HepG2 (cell line): ENCODE data around the gene CD300H. TPM values are rescaled to one million over a fixed set of nuclear protein-coding genes. Genes with fewer than 3 reads are reported as not detected.

Experiments used
- ATAC-seq: fragments of 200-7000 bp; cut with Tn5 transposase; 3 replicates; pipeline ENCODE4 v1.9.1; 2020; ENCODE audit warnings: mild to moderate bottlenecking, moderate library complexity
- Bru-seq: library from RNA; stranded (reverse); fragments of 400-500 nt; gene quantifications from one replicate; lab custom pipeline; 2021; lab: Mats Ljungman, UMichigan
- BruChase-seq, 2 experiments: library from RNA; stranded (reverse); fragments of 400-500 nt; gene quantifications; one replicate each; lab custom pipeline; 2021; lab: Mats Ljungman, UMichigan
- BruUV-seq: library from RNA; stranded (reverse); fragments of 400-500 nt; replicated peaks from 2 replicates; lab custom pipeline; 2021; lab: Mats Ljungman, UMichigan
- CTCF ChIA-PET: fragments of 300-600 bp; formaldehyde crosslinking; extraction: SDS; loops from one replicate; lab custom pipeline; 2021; ENCODE audit warnings: low total read pairs, inconsistent platforms, low intra/inter-chr PET ratio; lab: Yijun Ruan, JAX
- POLR2A ChIA-PET: fragments of 350-600 bp; sonication (Branson Sonifier 250); formaldehyde crosslinking; loops from one replicate; lab custom pipeline; 2020; ENCODE audit warnings: antibody characterized with exemption, inconsistent platforms; lab: Yijun Ruan, JAX
- DNase-seq: peaks from one replicate; pipeline ENCODE4 v3.0.0-alpha.2; 2015; ENCODE audit warnings: low spot score
- FAIRE-seq: peaks from 3 replicates; lab custom pipeline; 2011; peaks lifted over from hg19 to GRCh38; lab: Jason Lieb, UNC
- H2AFZ ChIP-seq: one replicate; pipeline ENCODE4 v1.6.1; 2011; ENCODE audit warnings: low read length, inconsistent platforms
- H3K27ac ChIP-seq: fragments of 300-600 bp; 3 replicates; pipeline ENCODE4 v1.8.0; 2011; ENCODE audit warnings: mixed run types, mild to moderate bottlenecking, mixed read lengths, low read length, inconsistent platforms; ENCODE audit not compliant: insufficient read depth; ENCODE audit errors: extremely low read length
- H3K27me3 ChIP-seq, 2 experiments: fragments of 200-600 bp in 1 of 2; 2 replicates in 1 of 2; 3 replicates in 1 of 2; pipeline versions ENCODE4 v1.6.0 to v1.8.0; 2011; ENCODE audit warnings: low read length in 2 of 2, mild to moderate bottlenecking in 2 of 2, moderate library complexity in 2 of 2, inconsistent platforms in 1 of 2; ENCODE audit not compliant: insufficient read depth in 2 of 2, control insufficient read depth in 1 of 2
- H3K36me3 ChIP-seq, 2 experiments: fragments of 200-600 bp in 1 of 2; replicated peaks in 1 of 2; 2 replicates in 1 of 2; 3 replicates in 1 of 2; pipeline versions ENCODE4 v1.5.1 to v1.8.0; 2011; ENCODE audit warnings: low read length in 2 of 2, inconsistent platforms in 1 of 2; ENCODE audit not compliant: insufficient read depth in 2 of 2, control insufficient read depth in 1 of 2
- H3K4me1 ChIP-seq: 2 replicates; pipeline ENCODE4 v1.5.1; 2012; ENCODE audit warnings: low read length, inconsistent platforms; ENCODE audit not compliant: insufficient read depth
- H3K4me2 ChIP-seq: 2 replicates; pipeline ENCODE4 v1.6.0; 2011; ENCODE audit warnings: low read depth, low read length, inconsistent platforms
- H3K4me3 ChIP-seq, 3 experiments: fragments of 200-600 bp in 1 of 3; sonication (generic), shearing (Covaris generic) in 1 of 3; replicated peaks in 1 of 3; 2 replicates each; pipeline ENCODE4 v1.5.1; 2011 to 2016; ENCODE audit warnings: low read length in 3 of 3, inconsistent platforms in 2 of 3, low read depth in 2 of 3, mild to moderate bottlenecking in 2 of 3, control low read depth in 1 of 3, mixed read lengths in 1 of 3; ENCODE audit not compliant: insufficient read depth in 1 of 3
- H3K79me2 ChIP-seq: one replicate; pipeline ENCODE4 v1.6.1; 2011; ENCODE audit warnings: low read length, inconsistent platforms; ENCODE audit not compliant: insufficient read depth
- H3K9ac ChIP-seq: 2 replicates; pipeline ENCODE4 v1.6.0; 2011; ENCODE audit warnings: mild to moderate bottlenecking, low read depth, low read length, inconsistent platforms; ENCODE audit not compliant: insufficient read depth
- H3K9me3 ChIP-seq: 2 replicates; pipeline ENCODE4 v1.5.1; 2012; ENCODE audit warnings: mild to moderate bottlenecking, low read length
- H4K20me1 ChIP-seq: 2 replicates; pipeline ENCODE4 v1.6.0; 2011; ENCODE audit warnings: inconsistent platforms, mild to moderate bottlenecking, low read length, moderate library complexity; ENCODE audit not compliant: insufficient read depth
- FOSL2 ChIP-seq: sonication (generic); formaldehyde crosslinking; IDR thresholded peaks from 2 replicates; pipeline ENCODE4 v1.4.0; 2020; ENCODE audit warnings: missing genetic modification reagents
- HHEX ChIP-seq: IDR thresholded peaks from 2 replicates; pipeline ENCODE4 v1.6.1; 2016; ENCODE audit warnings: control low read depth
- KDM3A ChIP-seq: IDR thresholded peaks from 2 replicates; pipeline ENCODE4 v1.6.1; 2018; ENCODE audit warnings: low read depth, missing compliant biosample characterization
- MYC ChIP-seq: sonication (generic); formaldehyde crosslinking; IDR thresholded peaks from 2 replicates; pipeline ENCODE4 v1.9.0; 2021; ENCODE audit warnings: missing genetic modification reagents, borderline replicate concordance
- NFKBIZ ChIP-seq: IDR thresholded peaks from 2 replicates; pipeline ENCODE4 v1.6.1; 2018; ENCODE audit warnings: missing genetic modification reagents, missing compliant biosample characterization
- NFRKB ChIP-seq: fragments of 450-650 bp; IDR thresholded peaks from 2 replicates; pipeline ENCODE4 v1.6.1; 2017
- SALL2 ChIP-seq: sonication (generic); formaldehyde crosslinking; IDR thresholded peaks from 2 replicates; pipeline ENCODE4 v1.8.1; 2023; ENCODE audit warnings: mild to moderate bottlenecking, missing genetic modification reagents, inconsistent platforms
- SMC3 ChIP-seq: IDR thresholded peaks from 2 replicates; pipeline ENCODE4 v1.6.1; 2011; ENCODE audit warnings: low read length, improper control_type of control experiment
- TEAD2 ChIP-seq: sonication (generic); formaldehyde crosslinking; IDR thresholded peaks from 2 replicates; pipeline ENCODE4 v1.9.0; 2021; ENCODE audit warnings: missing genetic modification reagents
- ZBTB42 ChIP-seq: sonication (generic); formaldehyde crosslinking; IDR thresholded peaks from 2 replicates; pipeline ENCODE4 v1.5.0; 2020; ENCODE audit warnings: mild to moderate bottlenecking, missing genetic modification reagents
- ZNF138 ChIP-seq: sonication (generic); formaldehyde crosslinking; IDR thresholded peaks from 2 replicates; pipeline ENCODE4 v1.5.0; 2020; ENCODE audit warnings: mild to moderate bottlenecking, low read depth, missing genetic modification reagents
- ZNF251 ChIP-seq: sonication (generic); formaldehyde crosslinking; IDR thresholded peaks from 2 replicates; pipeline ENCODE4 v1.9.0; 2021; ENCODE audit warnings: mild to moderate bottlenecking, missing genetic modification reagents
- ZNF263 ChIP-seq: sonication (generic); formaldehyde crosslinking; IDR thresholded peaks from 2 replicates; pipeline ENCODE4 v1.4.0; 2020; ENCODE audit warnings: missing genetic modification reagents
- WGBS: methylation state at CpG from one replicate; pipeline ENCODE4 v1.1.6; 2017; ENCODE audit warnings: low lambda C conversion rate; 5-methylcytosine and 5-hydroxymethylcytosine counted together
- in situ Hi-C: cut with HindIII; loops from 2 replicates; pipeline ENCODE4 v1.10.0; 2017; ENCODE audit warnings: low pct_unique_long_range_greater_than_20kb; ENCODE audit not compliant: extremely low pct_ligation_motif_present
- intact Hi-C: fragments of 100-400 bp; cut with micrococcal nuclease; formaldehyde crosslinking; loops from one replicate; pipeline ENCODE4 v1.10.0; 2022; ENCODE audit not compliant: unreplicated experiment
- long read RNA-seq, 2 experiments: library from RNA in 1 of 2; library from polyadenylated mRNA in 1 of 2; stranded (forward) in 1 of 2; unstranded in 1 of 2; transcript quantifications; one replicate each; pipeline ENCODE4 v2.0.0, GENCODE V29; 2019 to 2022
- polyA minus RNA-seq, 3 experiments: library from RNA; depleted of rRNA, polyadenylated mRNA; stranded (reverse); fragments of >200 nt; gene quantifications; 2 replicates each; pipeline ENCODE4 v1.2.3, GENCODE V29; 2011; ENCODE audit warnings: low replicate concordance in 1 of 3
- polyA plus RNA-seq, 8 experiments: library from polyadenylated mRNA; depleted of rRNA in 3 of 8; stranded (reverse) in 7 of 8; unstranded in 1 of 8; fragments of >200 nt; fragmentation: Illumina TruSeq in 4 of 8; extraction: Trizol in 4 of 8; gene quantifications; 2 replicates each; pipeline versions ENCODE4 v1.2.1 to v1.2.3, GENCODE V29; 2011 to 2016; ENCODE audit warnings: low read depth in 4 of 8, missing spikeins in 1 of 8, mixed read lengths in 1 of 8; ENCODE audit not compliant: insufficient read depth in 1 of 8
- total RNA-seq, 5 experiments: library from RNA; depleted of rRNA; stranded (reverse); fragments of >200 nt; fragmentation: Illumina TruSeq; extraction: Trizol; gene quantifications; 2 replicates each; pipeline ENCODE4 v1.2.3, GENCODE V29; 2016; ENCODE audit warnings: low read depth in 1 of 5
- TF ChIP-seq, protein P1 (sequence below), 2 experiments: fragments of 450-650 bp in 1 of 2; sonication (generic) in 1 of 2; formaldehyde crosslinking; IDR thresholded peaks; 2 replicates each; pipeline versions ENCODE4 v1.5.0 to v1.8.0; 2020 to 2022; ENCODE audit warnings: mild to moderate bottlenecking in 1 of 2, missing genetic modification reagents in 1 of 2
- TF ChIP-seq, protein P2 (sequence below): sonication (generic); IDR thresholded peaks from 2 replicates; pipeline ENCODE4 v1.6.1; 2016; ENCODE audit warnings: low read depth, borderline replicate concordance
- TF ChIP-seq, protein P3 (sequence below): sonication (generic); formaldehyde crosslinking; IDR thresholded peaks from 2 replicates; pipeline ENCODE4 v1.4.0; 2020; ENCODE audit warnings: missing genetic modification reagents
- TF ChIP-seq, protein P4 (sequence below): sonication (generic); formaldehyde crosslinking; IDR thresholded peaks from 2 replicates; pipeline ENCODE4 v1.9.0; 2022; ENCODE audit warnings: low read depth, missing genetic modification reagents

CD300H gene
- total RNA-seq (2016; rRNA removed; fragmentation: Illumina TruSeq; extraction: Trizol) = not detected in 2 replicates
- not detected in 2 replicates for total RNA-seq (2016; cell fraction: cytosol; rRNA removed; fragmentation: Illumina TruSeq; extraction: Trizol; ENCODE audit: low read depth)
- total RNA-seq (2016; cell fraction: insoluble cytoplasmic fraction; rRNA removed; fragmentation: Illumina TruSeq; extraction: Trizol) = not detected in 2 replicates
- total RNA-seq (2016; cell fraction: membrane; rRNA removed; fragmentation: Illumina TruSeq; extraction: Trizol) = not detected in 2 replicates
- total RNA-seq (2016; cell fraction: nucleus; rRNA removed; fragmentation: Illumina TruSeq; extraction: Trizol) = not detected in 2 replicates
- polyA plus RNA-seq (2011; rRNA removed) = not detected in 2 replicates
- polyA plus RNA-seq (2011; cell fraction: cytosol; rRNA removed) = not detected in 2 replicates
- polyA plus RNA-seq (2011; cell fraction: nucleus; rRNA removed) = not detected in 2 replicates
- polyA plus RNA-seq (2012) = not detected in 2 replicates
- polyA plus RNA-seq (2016; cell fraction: cytosol; fragmentation: Illumina TruSeq; extraction: Trizol; ENCODE audit: low read depth) = not detected in 2 replicates
- polyA plus RNA-seq (2016; cell fraction: insoluble cytoplasmic fraction; fragmentation: Illumina TruSeq; extraction: Trizol; ENCODE audit: low read depth) = not detected in 2 replicates
- not detected in 2 replicates for polyA plus RNA-seq (2016; cell fraction: membrane; fragmentation: Illumina TruSeq; extraction: Trizol; ENCODE audit: low read depth)
- polyA plus RNA-seq (2016; cell fraction: nucleus; fragmentation: Illumina TruSeq; extraction: Trizol; ENCODE audit: insufficient read depth, low read depth) = not detected in 2 replicates
- polyA minus RNA-seq (2011; rRNA and poly(A)+ RNA removed; ENCODE audit: low replicate concordance) = not detected in 2 replicates
- polyA minus RNA-seq (2011; cell fraction: cytosol; rRNA and poly(A)+ RNA removed) = not detected in 2 replicates
- polyA minus RNA-seq (2011; cell fraction: nucleus; rRNA and poly(A)+ RNA removed) = not detected in 2 replicates
- Bru-seq, nascent RNA = not detected
- BruChase-seq, experiment 1, labeled RNA remaining after a 6-hour chase = not detected
- BruChase-seq, experiment 2, labeled RNA remaining after a 2-hour chase = not detected
- long read RNA-seq, experiment 1 = 0 reads
- long read RNA-seq, experiment 2 = 0 reads

DNA sequence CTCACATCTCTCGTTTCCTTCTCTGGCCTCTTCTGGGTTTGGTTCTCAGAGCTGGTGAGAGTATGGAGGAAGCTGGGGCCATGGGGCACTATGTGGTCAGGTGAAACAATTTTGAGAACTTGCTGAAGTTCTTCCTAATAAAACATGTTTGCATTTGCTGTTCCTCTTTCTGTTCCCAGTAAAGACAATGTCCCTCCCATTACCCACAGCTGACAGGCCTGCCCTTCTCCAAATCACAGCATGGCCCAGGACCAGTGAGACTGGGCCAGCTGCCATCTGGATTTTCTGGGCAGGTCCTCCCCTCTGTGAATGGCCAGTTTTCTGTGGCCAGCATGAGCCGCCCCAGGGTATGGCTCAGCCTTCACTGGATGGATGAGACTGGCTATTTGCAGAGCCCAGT lies at the start of gene CD300H:
Gene CD300H, minus strand, starts transcription at position 113 of the 400 bp plus-strand sequence.
- H4K20me1 ChIP-seq = no peaks in the 10 kb centered on the region
- no peak for DNase-seq
- no peaks in the 10 kb centered on the region for H3K36me3 ChIP-seq
- intact Hi-C loops = no loop called here
- no peak within 1 kb of the TSS for H3K4me3 ChIP-seq
- POLR2A ChIA-PET = no interaction called here
- no peak within 1 kb of the TSS for H3K27ac ChIP-seq
- FAIRE-seq = no peak
- no peaks in the 10 kb centered on the region for H3K9me3 ChIP-seq
- CTCF ChIA-PET = no interaction called here
- in situ Hi-C loops = no loop called here
- no TSS peak for BruUV-seq
- no peaks in the 10 kb centered on the region for H3K79me2 ChIP-seq
- peaks cover 6 to 42% of the 10 kb centered on the region in 2 experiments for H3K27me3 ChIP-seq
- WGBS = 25% methylated on average over 2 of the region's 2 CpGs
- H3K4me1 ChIP-seq = no peaks in the 10 kb centered on the region
- no peak within 1 kb of the TSS for H3K4me2 ChIP-seq
- H3K9ac ChIP-seq = no peak within 1 kb of the TSS
- no peak within 1 kb of the TSS for H2AFZ ChIP-seq
- no peak for ATAC-seq
- TF ChIP-seq NFKBIZ (no peak), ZNF263 (CRISPR knock-in tag) (no peak), ZNF138 (no peak), HHEX (CRISPR knock-in tag) (no peak), SMC3 (no peak), FOSL2 (CRISPR knock-in tag) (no peak), SALL2 (CRISPR knock-in tag) (no peak), ZNF251 (CRISPR knock-in tag) (no peak), NFRKB (no peak), KDM3A (no peak), MYC (CRISPR knock-in tag) (no peak), ZBTB42 (CRISPR knock-in tag) (no peak), TEAD2 (CRISPR knock-in tag) (no peak)
- TF ChIP-seq, protein P1, sequence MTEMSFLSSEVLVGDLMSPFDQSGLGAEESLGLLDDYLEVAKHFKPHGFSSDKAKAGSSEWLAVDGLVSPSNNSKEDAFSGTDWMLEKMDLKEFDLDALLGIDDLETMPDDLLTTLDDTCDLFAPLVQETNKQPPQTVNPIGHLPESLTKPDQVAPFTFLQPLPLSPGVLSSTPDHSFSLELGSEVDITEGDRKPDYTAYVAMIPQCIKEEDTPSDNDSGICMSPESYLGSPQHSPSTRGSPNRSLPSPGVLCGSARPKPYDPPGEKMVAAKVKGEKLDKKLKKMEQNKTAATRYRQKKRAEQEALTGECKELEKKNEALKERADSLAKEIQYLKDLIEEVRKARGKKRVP (CRISPR knock-in tag; IDR thresholded peaks at IDR 0.05) = no peak
- TF ChIP-seq, protein P2, sequence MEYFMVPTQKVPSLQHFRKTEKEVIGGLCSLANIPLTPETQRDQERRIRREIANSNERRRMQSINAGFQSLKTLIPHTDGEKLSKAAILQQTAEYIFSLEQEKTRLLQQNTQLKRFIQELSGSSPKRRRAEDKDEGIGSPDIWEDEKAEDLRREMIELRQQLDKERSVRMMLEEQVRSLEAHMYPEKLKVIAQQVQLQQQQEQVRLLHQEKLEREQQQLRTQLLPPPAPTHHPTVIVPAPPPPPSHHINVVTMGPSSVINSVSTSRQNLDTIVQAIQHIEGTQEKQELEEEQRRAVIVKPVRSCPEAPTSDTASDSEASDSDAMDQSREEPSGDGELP = no peak
- TF ChIP-seq, protein P3, sequence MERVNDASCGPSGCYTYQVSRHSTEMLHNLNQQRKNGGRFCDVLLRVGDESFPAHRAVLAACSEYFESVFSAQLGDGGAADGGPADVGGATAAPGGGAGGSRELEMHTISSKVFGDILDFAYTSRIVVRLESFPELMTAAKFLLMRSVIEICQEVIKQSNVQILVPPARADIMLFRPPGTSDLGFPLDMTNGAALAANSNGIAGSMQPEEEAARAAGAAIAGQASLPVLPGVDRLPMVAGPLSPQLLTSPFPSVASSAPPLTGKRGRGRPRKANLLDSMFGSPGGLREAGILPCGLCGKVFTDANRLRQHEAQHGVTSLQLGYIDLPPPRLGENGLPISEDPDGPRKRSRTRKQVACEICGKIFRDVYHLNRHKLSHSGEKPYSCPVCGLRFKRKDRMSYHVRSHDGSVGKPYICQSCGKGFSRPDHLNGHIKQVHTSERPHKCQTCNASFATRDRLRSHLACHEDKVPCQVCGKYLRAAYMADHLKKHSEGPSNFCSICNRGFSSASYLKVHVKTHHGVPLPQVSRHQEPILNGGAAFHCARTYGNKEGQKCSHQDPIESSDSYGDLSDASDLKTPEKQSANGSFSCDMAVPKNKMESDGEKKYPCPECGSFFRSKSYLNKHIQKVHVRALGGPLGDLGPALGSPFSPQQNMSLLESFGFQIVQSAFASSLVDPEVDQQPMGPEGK (CRISPR knock-in tag) = no peak
- TF ChIP-seq, protein P4, sequence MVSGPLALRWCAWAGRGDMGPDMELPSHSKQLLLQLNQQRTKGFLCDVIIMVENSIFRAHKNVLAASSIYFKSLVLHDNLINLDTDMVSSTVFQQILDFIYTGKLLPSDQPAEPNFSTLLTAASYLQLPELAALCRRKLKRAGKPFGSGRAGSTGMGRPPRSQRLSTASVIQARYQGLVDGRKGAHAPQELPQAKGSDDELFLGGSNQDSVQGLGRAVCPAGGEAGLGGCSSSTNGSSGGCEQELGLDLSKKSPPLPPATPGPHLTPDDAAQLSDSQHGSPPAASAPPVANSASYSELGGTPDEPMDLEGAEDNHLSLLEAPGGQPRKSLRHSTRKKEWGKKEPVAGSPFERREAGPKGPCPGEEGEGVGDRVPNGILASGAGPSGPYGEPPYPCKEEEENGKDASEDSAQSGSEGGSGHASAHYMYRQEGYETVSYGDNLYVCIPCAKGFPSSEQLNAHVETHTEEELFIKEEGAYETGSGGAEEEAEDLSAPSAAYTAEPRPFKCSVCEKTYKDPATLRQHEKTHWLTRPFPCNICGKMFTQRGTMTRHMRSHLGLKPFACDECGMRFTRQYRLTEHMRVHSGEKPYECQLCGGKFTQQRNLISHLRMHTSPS = no peak
